ENCODE results near the gene RIMBP2. TPM values are rescaled to one million over a fixed set of nuclear protein-coding genes. Genes with fewer than 3 reads are reported as not detected.

Gene RIMBP2
- total RNA-seq, 1 donor from 2014 or later = 0.25 TPM

GRCh38 chr12:130565189-130565588, 150.9 kb downstream of the RIMBP2 start:
- Histone ChIP-seq H3K36me3 (no peaks in the 10 kb centered on the region), H3K4me1 (no peaks in the 10 kb centered on the region), H3K9me3 (no peaks in the 10 kb centered on the region), H3K27me3 (no peaks in the 10 kb centered on the region), H3K27ac (no peak overlapping the region), H3K4me3 (no peak overlapping the region)
- TF ChIP-seq CTCF (IDR thresholded peaks at IDR 0.05) (no peak), POLR2AphosphoS5 (IDR thresholded peaks at IDR 0.05; ENCODE audit: insufficient read depth in 1 of 2, low read depth in 1 of 2) (no peak), POLR2A (IDR thresholded peaks at IDR 0.05) (no peak)
- DNase-seq (ENCODE audit: extremely low spot score in 2 of 2) = no peak
- intact Hi-C loops (cut with DNase I) = no loop called here

- TF ChIP-seq POLR2A (IDR thresholded peaks at IDR 0.05) (no peak), CTCF (IDR thresholded peaks at IDR 0.05) (no peak), POLR2AphosphoS5 (IDR thresholded peaks at IDR 0.05; ENCODE audit: insufficient read depth in 1 of 2, low read depth in 1 of 2) (no peak)
- no peaks in the 10 kb centered on the region for H3K27me3 ChIP-seq
- DNase-seq (ENCODE audit: extremely low spot score in 2 of 2) = no peak
- intact Hi-C loops (cut with DNase I) = no loop called here
- H3K36me3 ChIP-seq = no peaks in the 10 kb centered on the region
- H3K4me1 ChIP-seq = no peaks in the 10 kb centered on the region
- no peak overlapping the region for H3K4me3 ChIP-seq
- no peak overlapping the region for H3K27ac ChIP-seq
- no peaks in the 10 kb centered on the region for H3K9me3 ChIP-seq
These were observed 152.8 kb downstream of the RIMBP2 start for GRCh38 chr12:130563323-130563722.

GRCh38 chr12:130562716-130563115, 153.4 kb downstream of the RIMBP2 start:
- Histone ChIP-seq H3K4me1 (no peaks in the 10 kb centered on the region), H3K36me3 (no peaks in the 10 kb centered on the region), H3K9me3 (no peaks in the 10 kb centered on the region), H3K27me3 (no peaks in the 10 kb centered on the region), H3K4me3 (no peak overlapping the region), H3K27ac (no peak overlapping the region)
- no peak for DNase-seq (ENCODE audit: extremely low spot score in 2 of 2)
- intact Hi-C loops (cut with DNase I) = no loop called here
- TF ChIP-seq POLR2AphosphoS5 (IDR thresholded peaks at IDR 0.05; ENCODE audit: insufficient read depth in 1 of 2, low read depth in 1 of 2) = no peak
- TF ChIP-seq CTCF (IDR thresholded peaks at IDR 0.05) = no peak
- no peak for TF ChIP-seq POLR2A (IDR thresholded peaks at IDR 0.05)

- no peaks in the 10 kb centered on the region for H3K9me3 ChIP-seq
- TF ChIP-seq POLR2A (IDR thresholded peaks at IDR 0.05) = no peak
- no peak for TF ChIP-seq CTCF (IDR thresholded peaks at IDR 0.05)
- TF ChIP-seq POLR2AphosphoS5 (IDR thresholded peaks at IDR 0.05; ENCODE audit: insufficient read depth in 1 of 2, low read depth in 1 of 2) = no peak
- H3K4me1 ChIP-seq = no peaks in the 10 kb centered on the region
- H3K4me3 ChIP-seq = no peak overlapping the region
- no peaks in the 10 kb centered on the region for H3K36me3 ChIP-seq
- H3K27me3 ChIP-seq = no peaks in the 10 kb centered on the region
- intact Hi-C loops (cut with DNase I) = no loop called here
- no peak overlapping the region for H3K27ac ChIP-seq
- no peak for DNase-seq (ENCODE audit: extremely low spot score in 2 of 2)
These were observed 155.8 kb downstream of the RIMBP2 start for GRCh38 chr12:130560321-130560720.

GRCh38 chr12:130559806-130560205, 156.3 kb downstream of the RIMBP2 start:
- Histone ChIP-seq H3K27ac (no peak overlapping the region), H3K27me3 (no peaks in the 10 kb centered on the region), H3K4me3 (no peak overlapping the region), H3K9me3 (no peaks in the 10 kb centered on the region), H3K4me1 (no peaks in the 10 kb centered on the region), H3K36me3 (no peaks in the 10 kb centered on the region)
- DNase-seq (ENCODE audit: extremely low spot score in 2 of 2) = no peak
- no peak for TF ChIP-seq POLR2A (IDR thresholded peaks at IDR 0.05)
- no peak for TF ChIP-seq CTCF (IDR thresholded peaks at IDR 0.05)
- no peak for TF ChIP-seq POLR2AphosphoS5 (IDR thresholded peaks at IDR 0.05; ENCODE audit: insufficient read depth in 1 of 2, low read depth in 1 of 2)
- intact Hi-C loops (cut with DNase I) = no loop called here

All from vagina (tissue), 2 donors.